Measurements from ENCODE around the gene UQCRC1.

The UQCRC1 gene

GRCh38 chr3:48567090-48567489 lies 42.4 kb downstream of the UQCRC1 start:
- no peak for TF ChIP-seq Cebpa-rat (IDR thresholded peaks at IDR 0.05)
- Histone ChIP-seq H3K4me2 (peak overlapping the region; percentile 98), H3K9me3 (no peaks in the 10 kb centered on the region), H3K36me3 (no peaks in the 10 kb centered on the region), H3K9ac (no peak overlapping the region), H3K4me3 (no peak overlapping the region), H4K20me1 (no peaks in the 10 kb centered on the region), H3K27ac (peak overlapping the region; percentile 88; the same call in 1 of the 2 replicates), H3K27me3 (no peaks in the 10 kb centered on the region), H3K4me1 (peaks cover 58% of the 10 kb centered on the region)

- no peak for TF ChIP-seq Cebpa-rat (IDR thresholded peaks at IDR 0.05)
- no peaks in the 10 kb centered on the region for H4K20me1 ChIP-seq
- H3K9me3 ChIP-seq = no peaks in the 10 kb centered on the region
- H3K4me3 ChIP-seq = no peak overlapping the region
- peaks cover 65% of the 10 kb centered on the region for H3K4me1 ChIP-seq
- H3K36me3 ChIP-seq = no peaks in the 10 kb centered on the region
- H3K9ac ChIP-seq = no peak overlapping the region
- H3K27ac ChIP-seq = peak overlapping the region; percentile 88
- H3K4me2 ChIP-seq = peak overlapping the region; percentile 98
- H3K27me3 ChIP-seq = no peaks in the 10 kb centered on the region
Observed at GRCh38 chr3:48566401-48566760, 43.1 kb downstream of the UQCRC1 start.

GRCh38 chr3:48565591-48566400 lies 43.6 kb downstream of the UQCRC1 start:
- Histone ChIP-seq H3K4me1 (peaks cover 71% of the 10 kb centered on the region), H3K4me3 (no peak overlapping the region), H3K4me2 (peak overlapping the region; percentile 98), H3K27ac (peak overlapping the region; percentile 88), H3K27me3 (no peaks in the 10 kb centered on the region), H3K36me3 (no peaks in the 10 kb centered on the region), H3K9me3 (no peaks in the 10 kb centered on the region), H4K20me1 (no peaks in the 10 kb centered on the region), H3K9ac (peak overlapping the region; percentile 74; the same call in 1 of the 2 replicates)
- TF ChIP-seq Cebpa-rat (IDR thresholded peaks at IDR 0.05) = no peak

- H3K4me3 ChIP-seq = no peak overlapping the region
- peak overlapping the region; percentile 88 for H3K27ac ChIP-seq
- H3K4me1 ChIP-seq = peaks cover 77% of the 10 kb centered on the region
- H3K36me3 ChIP-seq = no peaks in the 10 kb centered on the region
- no peaks in the 10 kb centered on the region for H3K9me3 ChIP-seq
- H3K27me3 ChIP-seq = no peaks in the 10 kb centered on the region
- no peaks in the 10 kb centered on the region for H4K20me1 ChIP-seq
- no peak for TF ChIP-seq Cebpa-rat (IDR thresholded peaks at IDR 0.05)
- peak overlapping the region; percentile 74; the same call in 1 of the 2 replicates for H3K9ac ChIP-seq
- peak overlapping the region; percentile 98 for H3K4me2 ChIP-seq
Observed at GRCh38 chr3:48565186-48565585, 44.3 kb downstream of the UQCRC1 start.

- Histone ChIP-seq H3K9ac (peak overlapping the region; percentile 74), H3K9me3 (no peaks in the 10 kb centered on the region), H4K20me1 (no peaks in the 10 kb centered on the region), H3K27ac (peak overlapping the region; percentile 88), H3K36me3 (no peaks in the 10 kb centered on the region), H3K4me1 (peaks cover 82% of the 10 kb centered on the region), H3K27me3 (no peaks in the 10 kb centered on the region), H3K4me3 (peak overlapping the region; percentile 47; the same call in 1 of the 2 replicates), H3K4me2 (peak overlapping the region; percentile 98)
- TF ChIP-seq Cebpa-rat (IDR thresholded peaks at IDR 0.05) = no peak
Observed at GRCh38 chr3:48564667-48565066, 44.8 kb downstream of the UQCRC1 start.

GRCh38 chr3:48564022-48564421 lies 45.4 kb downstream of the UQCRC1 start:
- no peak for TF ChIP-seq Cebpa-rat (IDR thresholded peaks at IDR 0.05)
- Histone ChIP-seq H3K36me3 (no peaks in the 10 kb centered on the region), H3K27me3 (no peaks in the 10 kb centered on the region), H3K4me1 (peaks cover 89% of the 10 kb centered on the region), H3K9ac (peak overlapping the region; percentile 74), H3K9me3 (no peaks in the 10 kb centered on the region), H3K4me3 (peak overlapping the region; percentile 47), H3K27ac (peak overlapping the region; percentile 88), H4K20me1 (no peaks in the 10 kb centered on the region), H3K4me2 (peak overlapping the region; percentile 98)

GRCh38 chr3:48563382-48563918 lies 46.0 kb downstream of the UQCRC1 start, which contains the start of gene UCN2:
UCN2 (minus strand) TSS chr3:48563781; CDS start chr3:48563124, 657 bp downstream.
- Histone ChIP-seq H3K27ac (peak within 1 kb of the TSS; percentile 88), H3K9ac (peak within 1 kb of the TSS; percentile 74), H3K36me3 (no peaks in the 10 kb centered on the region), H4K20me1 (no peaks in the 10 kb centered on the region), H3K9me3 (no peaks in the 10 kb centered on the region), H3K4me1 (peaks cover 93% of the 10 kb centered on the region), H3K27me3 (no peaks in the 10 kb centered on the region), H3K4me2 (peak within 1 kb of the TSS; percentile 98), H3K4me3 (peak within 1 kb of the TSS; percentile 47)
- TF ChIP-seq Cebpa-rat (IDR thresholded peaks at IDR 0.05) = no peak

GRCh38 chr3:48562367-48563095 lies 46.9 kb downstream of the UQCRC1 start:
- Histone ChIP-seq H3K4me1 (peaks cover 99% of the 10 kb centered on the region), H3K4me2 (peak overlapping the region; percentile 98), H3K36me3 (no peaks in the 10 kb centered on the region)

GRCh38 chr3:48561045-48561736 lies 48.3 kb downstream of the UQCRC1 start:
- H3K4me3 ChIP-seq = peak overlapping the region; percentile 66
- H3K9ac ChIP-seq = peak overlapping the region; percentile 75
- peaks cover 91% of the 10 kb centered on the region for H3K4me1 ChIP-seq
- TF ChIP-seq Cebpa-rat (IDR thresholded peaks at IDR 0.05) = no peak
- H3K36me3 ChIP-seq = no peaks in the 10 kb centered on the region
- H4K20me1 ChIP-seq = no peaks in the 10 kb centered on the region
- no peaks in the 10 kb centered on the region for H3K9me3 ChIP-seq
- H3K27me3 ChIP-seq = no peaks in the 10 kb centered on the region
- peak overlapping the region; percentile 98 for H3K4me2 ChIP-seq
- H3K27ac ChIP-seq = peak overlapping the region; percentile 88

More at GRCh38 chr3:48562367-48563095, 46.9 kb downstream of the UQCRC1 start:
- H3K9me3 ChIP-seq = no peaks in the 10 kb centered on the region
- no peaks in the 10 kb centered on the region for H4K20me1 ChIP-seq
- H3K4me3 ChIP-seq = peak overlapping the region; percentile 47; the same call in 1 of the 2 replicates
- TF ChIP-seq Cebpa-rat (IDR thresholded peaks at IDR 0.05) = no peak
- peak overlapping the region; percentile 74 for H3K9ac ChIP-seq
- H3K27me3 ChIP-seq = no peaks in the 10 kb centered on the region
- peak overlapping the region; percentile 88 for H3K27ac ChIP-seq
